IMR-90 (cell line): ENCODE results near the gene HIKESHI. TPM values are rescaled to one million over a fixed set of nuclear protein-coding genes. Genes with fewer than 3 reads are reported as not detected.

ENCODE experiments used
- ATAC-seq: fragments of 200-7000 bp; cut with Tn5 transposase; 2 replicates; pipeline ENCODE4 v1.9.1; 2020; ENCODE audit warnings: low read depth, mild to moderate bottlenecking, moderate library complexity
- BruUV-seq: library from RNA; stranded (reverse); fragments of 400-500 nt; replicated peaks from 2 replicates; lab custom pipeline; 2021; lab: Mats Ljungman, UMichigan
- CTCF ChIA-PET: fragments of 300-600 bp; formaldehyde crosslinking; extraction: SDS; loops from one replicate; lab custom pipeline; 2021; ENCODE audit warnings: antibody characterized with exemption; lab: Yijun Ruan, JAX
- POLR2A ChIA-PET: fragments of 300-600 bp; sonication (Branson Sonifier 250); formaldehyde crosslinking; loops from one replicate; lab custom pipeline; 2022; ENCODE audit warnings: antibody characterized with exemption; ENCODE audit not compliant: unreplicated experiment; lab: Charles Lee
- DNase-seq: peaks from one replicate; pipeline ENCODE4 v3.0.0; 2013
- H2AFZ ChIP-seq: replicated peaks from 2 replicates; pipeline ENCODE3; 2013; ENCODE audit warnings: low read length, mild to moderate bottlenecking; ENCODE audit not compliant: poor library complexity
- H2AK5ac ChIP-seq: 2 replicates; pipeline ENCODE4 v1.6.1; 2013; ENCODE audit warnings: low read depth, low read length, inconsistent platforms
- H2AK9ac ChIP-seq: replicated peaks from 2 replicates; pipeline ENCODE3; 2013; ENCODE audit warnings: mild to moderate bottlenecking, low read depth, low read length, moderate library complexity; ENCODE audit not compliant: poor library complexity
- H2BK120ac ChIP-seq: 2 replicates; pipeline ENCODE4 v1.6.1; 2013; ENCODE audit warnings: low read depth, low read length, inconsistent platforms
- H2BK15ac ChIP-seq: 3 replicates; pipeline ENCODE4 v1.6.1; 2013; ENCODE audit warnings: low read depth, low read length, inconsistent platforms
- H2BK20ac ChIP-seq: 2 replicates; pipeline ENCODE4 v1.6.1; 2013; ENCODE audit warnings: low read depth, mild to moderate bottlenecking, inconsistent platforms, low read length, moderate library complexity
- H2BK5ac ChIP-seq: 2 replicates; pipeline ENCODE4 v1.6.1; 2013; ENCODE audit warnings: mild to moderate bottlenecking, low read depth, low read length, inconsistent platforms; ENCODE audit not compliant: poor library complexity, severe bottlenecking
- H3K14ac ChIP-seq: replicated peaks from 2 replicates; pipeline ENCODE4 v1.6.1; 2013; ENCODE audit warnings: low read depth, low read length, inconsistent platforms
- H3K18ac ChIP-seq: 2 replicates; pipeline ENCODE4 v1.6.1; 2013; ENCODE audit warnings: low read depth, low read length, control low read depth
- H3K23ac ChIP-seq: 2 replicates; pipeline ENCODE4 v1.6.1; 2013; ENCODE audit warnings: low read depth, low read length, inconsistent platforms
- H3K27ac ChIP-seq: 2 replicates; pipeline ENCODE4 v1.5.1; 2013; ENCODE audit warnings: mild to moderate bottlenecking, control low read depth, low read length; ENCODE audit not compliant: insufficient read depth
- H3K27me3 ChIP-seq: 2 replicates; pipeline ENCODE4 v1.6.1; 2013; ENCODE audit warnings: low read length; ENCODE audit not compliant: control insufficient read depth, insufficient read depth
- H3K36me3 ChIP-seq: 2 replicates; pipeline ENCODE4 v1.6.1; 2013; ENCODE audit warnings: low read length, mixed read lengths; ENCODE audit not compliant: control insufficient read depth, insufficient read depth
- H3K4ac ChIP-seq: 2 replicates; pipeline ENCODE4 v1.6.1; 2013; ENCODE audit warnings: low read depth, low read length, inconsistent platforms
- H3K4me1 ChIP-seq: 2 replicates; pipeline ENCODE4 v1.6.1; 2013; ENCODE audit warnings: low read length, mixed read lengths; ENCODE audit not compliant: control insufficient read depth, insufficient read depth
- H3K4me2 ChIP-seq: 2 replicates; pipeline ENCODE4 v1.6.1; 2013; ENCODE audit warnings: low read depth, mild to moderate bottlenecking, control low read depth, low read length, moderate library complexity
- H3K4me3 ChIP-seq: 2 replicates; pipeline ENCODE4 v1.5.1; 2013; ENCODE audit warnings: low read depth, mild to moderate bottlenecking, control low read depth, low read length, moderate library complexity; ENCODE audit not compliant: insufficient read depth
- H3K56ac ChIP-seq: 2 replicates; pipeline ENCODE4 v1.6.1; 2013; ENCODE audit warnings: low read length, inconsistent platforms; ENCODE audit not compliant: insufficient read depth; ENCODE audit errors: extremely low read depth
- H3K79me1 ChIP-seq, 2 experiments: 2 replicates each; pipeline ENCODE4 v1.6.1; 2013; ENCODE audit warnings: low read length in 2 of 2, inconsistent platforms in 1 of 2, low read depth in 1 of 2
- H3K9ac ChIP-seq: 2 replicates; pipeline ENCODE4 v1.6.1; 2013; ENCODE audit warnings: low read depth, low read length, control low read depth
- H3K9me1 ChIP-seq: 2 replicates; pipeline ENCODE4 v1.6.1; 2013; ENCODE audit warnings: low read length, inconsistent platforms; ENCODE audit not compliant: insufficient read depth
- H3K9me3 ChIP-seq: 2 replicates; pipeline ENCODE4 v1.6.1; 2013; ENCODE audit warnings: low read length; ENCODE audit not compliant: control insufficient read depth, insufficient read depth
- H4K20me1 ChIP-seq: 2 replicates; pipeline ENCODE4 v1.6.1; 2013; ENCODE audit warnings: low read length, inconsistent platforms; ENCODE audit not compliant: insufficient read depth
- H4K5ac ChIP-seq: 2 replicates; pipeline ENCODE4 v1.6.1; 2013; ENCODE audit warnings: mild to moderate bottlenecking, low read depth, low read length, control low read depth
- H4K8ac ChIP-seq, 2 experiments: 2 replicates each; pipeline ENCODE4 v1.6.1; 2013; ENCODE audit warnings: low read depth in 2 of 2, low read length in 2 of 2, control low read depth in 1 of 2, inconsistent platforms in 1 of 2
- H4K91ac ChIP-seq: 2 replicates; pipeline ENCODE4 v1.6.1; 2013; ENCODE audit warnings: low read depth, low read length, inconsistent platforms; ENCODE audit not compliant: insufficient read depth
- CEBPB ChIP-seq: IDR thresholded peaks from 2 replicates; pipeline ENCODE4 v1.6.1; 2012; ENCODE audit warnings: low read depth, low read length, improper control_type of control experiment
- RAD21 ChIP-seq: IDR thresholded peaks from 2 replicates; pipeline ENCODE4 v1.6.1; 2012; ENCODE audit warnings: low read length, improper control_type of control experiment
- RFX5 ChIP-seq: IDR thresholded peaks from 2 replicates; pipeline ENCODE4 v1.8.0; 2012; ENCODE audit warnings: low read depth, mild to moderate bottlenecking, low read length, moderate library complexity
- WGBS, 2 experiments: methylation state at CpG; one replicate each; pipeline versions ENCODE4 v1.1.5 to v1.1.7; 2013; ENCODE audit warnings: missing lambda C conversion rate in 2 of 2; ENCODE audit not compliant: insufficient read length in 1 of 2; ENCODE audit errors: extremely low coverage in 2 of 2; 5-methylcytosine and 5-hydroxymethylcytosine counted together
- dilution Hi-C: fragments of 300-500 bp; cut with HindIII; formaldehyde crosslinking; loops from one replicate; pipeline ENCODE4 v1.14.3; 2018; ENCODE audit warnings: low sequenced_read_pairs; ENCODE audit not compliant: unreplicated experiment
- in situ Hi-C: fragments of 300-500 bp; cut with MboI; formaldehyde crosslinking; loops from 3 replicates; pipeline ENCODE4 v1.14.3; 2019; ENCODE audit warnings: low sequenced_read_pairs, inconsistent platforms, mixed read lengths
- intact Hi-C: fragments of 100-400 bp; cut with micrococcal nuclease; formaldehyde crosslinking; loops from 2 replicates; pipeline ENCODE4 v1.10.0; 2022
- polyA plus RNA-seq, 3 experiments: library from polyadenylated mRNA; depleted of rRNA; stranded (reverse); fragments of >200 nt; gene quantifications; 2 replicates each; pipeline ENCODE4 v1.2.3, GENCODE V29; 2012; ENCODE audit warnings: low replicate concordance in 1 of 3
- total RNA-seq: library from RNA; depleted of rRNA; stranded (reverse); fragments of >200 nt; gene quantifications from 2 replicates; pipeline ENCODE4 v1.2.3, GENCODE V29; 2012
- TF ChIP-seq, protein P1 (sequence below): fragments of 150-350 bp; IDR thresholded peaks from 2 replicates; pipeline ENCODE4 v1.6.1; 2017; ENCODE audit warnings: mild to moderate bottlenecking, antibody characterized with exemption, low read length, low read depth
- TF ChIP-seq, protein P2 (sequence below): fragments of 150-350 bp; IDR thresholded peaks from 2 replicates; pipeline ENCODE4 v1.6.1; 2016; ENCODE audit warnings: low read depth, mild to moderate bottlenecking, low read length, moderate library complexity, borderline replicate concordance

Gene HIKESHI
- total and polyA plus RNA-seq, 2 of the 4 experiments (the other 2 are of a cell fraction): 49.4 to 73.5 TPM

DNA sequence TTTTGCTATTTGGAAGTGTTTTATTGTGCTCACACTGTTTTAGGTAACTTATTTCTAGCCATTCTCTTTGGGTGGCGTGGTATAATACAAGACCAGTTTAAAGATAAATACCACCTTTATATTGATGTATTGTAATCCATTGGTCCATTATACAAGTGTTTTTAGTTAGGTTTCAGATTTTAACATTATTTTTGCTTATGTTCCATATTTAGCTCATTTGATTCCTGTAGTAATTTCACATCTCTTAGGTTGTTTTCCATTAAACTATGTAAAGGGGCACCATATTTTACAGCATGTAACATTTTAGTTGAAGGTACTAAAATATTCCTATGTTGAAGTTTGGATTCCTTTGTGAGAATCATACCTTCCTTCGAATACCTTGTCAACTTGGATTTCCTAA is 37.4 kb upstream of the HIKESHI start:
- DNase-seq: no peak
- CTCF ChIA-PET: no interaction called here
- no peak overlapping the region for H2AK5ac ChIP-seq
- H3K27me3 ChIP-seq: no peaks in the 10 kb centered on the region
- H3K9ac ChIP-seq: no peak overlapping the region
- H4K5ac ChIP-seq: no peak overlapping the region
- WGBS, 2 experiments: no CpG with 5 or more reads among the region's 2 CpGs
- intact Hi-C loops: no loop called here
- in situ Hi-C loops: no loop called here
- no peak overlapping the region for H2BK20ac ChIP-seq
- no peak overlapping the region for H2AK9ac ChIP-seq
- H3K4ac ChIP-seq: no peak overlapping the region
- POLR2A ChIA-PET: no interaction called here
- no peak overlapping the region for H3K23ac ChIP-seq
- no peaks in the 10 kb centered on the region for H3K9me3 ChIP-seq
- no peaks in the 10 kb centered on the region; the same call in 1 of the 2 replicates for H3K4me1 ChIP-seq
- H3K18ac ChIP-seq: no peak overlapping the region
- peaks cover 3% of the 10 kb centered on the region; the same call in 1 of the 2 replicates for H3K9me1 ChIP-seq
- no peak overlapping the region for H2BK15ac ChIP-seq
- H3K56ac ChIP-seq: no peak overlapping the region
- H4K91ac ChIP-seq: no peak overlapping the region
- no peak overlapping the region for H3K4me2 ChIP-seq
- H2BK120ac ChIP-seq: no peak overlapping the region
- no peak overlapping the region for H3K27ac ChIP-seq
- no peak overlapping the region for H3K4me3 ChIP-seq
- no peak for ATAC-seq
- dilution Hi-C loops: no loop called here
- no peak overlapping the region for H2BK5ac ChIP-seq
- H4K20me1 ChIP-seq: no peaks in the 10 kb centered on the region
- no peak overlapping the region for H4K8ac ChIP-seq
- no peak overlapping the region for H3K14ac ChIP-seq
- peaks cover 12% of the 10 kb centered on the region for H3K36me3 ChIP-seq
- no TSS peak for BruUV-seq
- H2AFZ ChIP-seq: no peak overlapping the region
- TF ChIP-seq, protein P1, sequence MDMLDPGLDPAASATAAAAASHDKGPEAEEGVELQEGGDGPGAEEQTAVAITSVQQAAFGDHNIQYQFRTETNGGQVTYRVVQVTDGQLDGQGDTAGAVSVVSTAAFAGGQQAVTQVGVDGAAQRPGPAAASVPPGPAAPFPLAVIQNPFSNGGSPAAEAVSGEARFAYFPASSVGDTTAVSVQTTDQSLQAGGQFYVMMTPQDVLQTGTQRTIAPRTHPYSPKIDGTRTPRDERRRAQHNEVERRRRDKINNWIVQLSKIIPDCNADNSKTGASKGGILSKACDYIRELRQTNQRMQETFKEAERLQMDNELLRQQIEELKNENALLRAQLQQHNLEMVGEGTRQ: no peak
- TF ChIP-seq, protein P2, sequence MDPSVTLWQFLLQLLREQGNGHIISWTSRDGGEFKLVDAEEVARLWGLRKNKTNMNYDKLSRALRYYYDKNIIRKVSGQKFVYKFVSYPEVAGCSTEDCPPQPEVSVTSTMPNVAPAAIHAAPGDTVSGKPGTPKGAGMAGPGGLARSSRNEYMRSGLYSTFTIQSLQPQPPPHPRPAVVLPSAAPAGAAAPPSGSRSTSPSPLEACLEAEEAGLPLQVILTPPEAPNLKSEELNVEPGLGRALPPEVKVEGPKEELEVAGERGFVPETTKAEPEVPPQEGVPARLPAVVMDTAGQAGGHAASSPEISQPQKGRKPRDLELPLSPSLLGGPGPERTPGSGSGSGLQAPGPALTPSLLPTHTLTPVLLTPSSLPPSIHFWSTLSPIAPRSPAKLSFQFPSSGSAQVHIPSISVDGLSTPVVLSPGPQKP: no peak
- TF ChIP-seq RFX5: no peak
- TF ChIP-seq CEBPB: no peak
- no peak for TF ChIP-seq RAD21
- peaks cover 27 to 30% of the 10 kb centered on the region in 2 experiments for H3K79me1 ChIP-seq
